RCC 7860 (cell line): ENCODE results near the gene HOXA3.

ENCODE experiments used
- DNase-seq: peaks from one replicate; pipeline ENCODE4 v3.0.0-alpha.2; 2015; ENCODE audit warnings: low spot score
- FAIRE-seq: peaks from 2 replicates; lab custom pipeline; 2012; peaks lifted over from hg19 to GRCh38; lab: Jason Lieb, UNC

The HOXA3 gene

DNA sequence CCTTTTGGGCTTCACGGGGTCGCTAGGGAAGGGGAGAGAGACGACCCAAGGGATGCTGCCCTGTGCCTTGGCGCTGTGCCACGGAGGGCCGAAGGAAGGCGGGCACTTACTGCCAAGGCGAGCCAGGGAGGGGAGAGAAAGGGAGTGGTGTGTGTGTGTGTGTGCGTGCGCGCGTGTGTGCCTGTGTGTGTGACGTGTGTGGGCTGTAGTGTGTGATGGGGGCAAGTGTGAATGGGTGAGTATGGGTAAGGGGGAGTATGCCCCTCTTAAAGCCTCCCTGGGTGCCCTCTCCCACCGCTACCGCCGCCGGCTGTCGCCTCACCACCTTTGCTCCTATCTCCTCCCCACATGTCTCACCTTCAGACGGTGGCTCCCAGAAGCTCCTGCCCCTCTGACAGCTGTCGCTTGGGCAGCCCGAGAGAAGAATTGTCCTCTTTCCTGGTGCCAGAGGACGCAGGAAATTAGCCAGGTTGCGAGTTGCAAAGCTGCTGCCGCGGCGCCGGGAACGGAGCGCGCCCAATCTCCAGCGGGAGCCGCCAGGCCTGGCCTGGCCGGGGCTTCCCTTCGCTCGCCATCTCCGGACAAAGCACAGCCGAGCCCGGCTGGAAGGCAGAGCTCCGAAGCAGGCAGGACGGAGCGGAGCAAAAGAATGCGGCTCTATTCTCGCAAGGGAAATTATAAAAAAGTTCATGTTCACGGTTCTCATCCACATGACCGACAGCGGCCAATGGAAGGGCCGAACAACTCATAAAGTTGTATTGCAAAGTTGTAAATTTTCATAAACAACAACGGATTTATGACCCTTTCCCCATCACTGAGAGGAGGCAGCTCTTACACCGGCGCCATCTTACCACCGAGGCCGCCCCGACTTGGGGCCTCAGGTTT is at the start of gene HOXA3:
Gene HOXA3 (minus strand): TSS at position 653 of the 885 bp plus-strand sequence. CDS start 41,943 bp downstream, outside the sequence.
- no peak for DNase-seq
- no peak for FAIRE-seq

- DNase-seq (no peak), FAIRE-seq (no peak)
Measured at GRCh38 chr7:27201580-27202017, 49.2 kb upstream of the HOXA3 start.

DNA sequence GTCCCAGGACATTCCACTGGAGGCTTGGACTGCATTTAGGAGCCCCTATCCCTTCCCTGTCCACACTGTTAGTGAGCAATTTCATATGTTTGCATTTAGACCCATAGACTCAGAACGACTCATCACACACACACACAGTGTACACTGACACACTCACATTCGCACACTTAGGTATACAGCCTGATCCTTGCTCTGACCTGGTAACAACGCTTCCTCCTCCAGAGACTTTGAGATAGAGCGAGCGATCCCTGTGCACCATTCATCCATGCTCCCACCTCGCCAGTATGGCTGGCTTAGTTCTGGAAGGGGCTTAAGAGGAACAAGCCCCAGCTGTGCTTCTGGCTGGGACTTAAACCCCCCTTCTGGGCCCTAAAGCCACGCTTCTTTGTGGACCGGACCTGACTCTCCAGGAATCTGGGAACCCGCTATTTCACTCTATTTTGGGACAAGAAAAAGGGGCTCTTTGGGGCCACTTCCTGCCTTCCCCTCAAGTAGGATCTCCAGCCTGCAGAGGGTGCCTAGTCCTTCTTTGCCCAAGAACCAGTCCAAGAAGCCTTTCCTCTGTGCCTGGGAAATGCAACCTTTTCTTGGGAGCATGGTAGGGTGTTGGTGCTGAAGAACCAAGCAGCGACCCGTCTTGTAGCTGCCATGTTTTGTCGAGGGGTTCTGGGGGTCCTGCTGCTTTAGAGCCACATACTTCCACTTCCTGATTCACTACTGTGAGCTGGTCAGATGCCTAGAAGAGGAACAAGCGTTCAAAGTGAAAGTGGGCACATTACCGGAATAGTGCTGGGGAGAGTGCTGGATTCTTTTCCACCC is 48.6 kb upstream of the HOXA3 start:
- no peak for FAIRE-seq

GRCh38 chr7:27199849-27200760 is 47.7 kb upstream of the HOXA3 start, which contains the start of gene HOXA13:
Gene HOXA13 (minus strand): TSS chr7:27200091. CDS start chr7:27200077, 14 bp downstream.
- FAIRE-seq, result no peak

More for the DNA sequence above, 48.6 kb upstream of the HOXA3 start:
- DNase-seq, result no peak

DNA sequence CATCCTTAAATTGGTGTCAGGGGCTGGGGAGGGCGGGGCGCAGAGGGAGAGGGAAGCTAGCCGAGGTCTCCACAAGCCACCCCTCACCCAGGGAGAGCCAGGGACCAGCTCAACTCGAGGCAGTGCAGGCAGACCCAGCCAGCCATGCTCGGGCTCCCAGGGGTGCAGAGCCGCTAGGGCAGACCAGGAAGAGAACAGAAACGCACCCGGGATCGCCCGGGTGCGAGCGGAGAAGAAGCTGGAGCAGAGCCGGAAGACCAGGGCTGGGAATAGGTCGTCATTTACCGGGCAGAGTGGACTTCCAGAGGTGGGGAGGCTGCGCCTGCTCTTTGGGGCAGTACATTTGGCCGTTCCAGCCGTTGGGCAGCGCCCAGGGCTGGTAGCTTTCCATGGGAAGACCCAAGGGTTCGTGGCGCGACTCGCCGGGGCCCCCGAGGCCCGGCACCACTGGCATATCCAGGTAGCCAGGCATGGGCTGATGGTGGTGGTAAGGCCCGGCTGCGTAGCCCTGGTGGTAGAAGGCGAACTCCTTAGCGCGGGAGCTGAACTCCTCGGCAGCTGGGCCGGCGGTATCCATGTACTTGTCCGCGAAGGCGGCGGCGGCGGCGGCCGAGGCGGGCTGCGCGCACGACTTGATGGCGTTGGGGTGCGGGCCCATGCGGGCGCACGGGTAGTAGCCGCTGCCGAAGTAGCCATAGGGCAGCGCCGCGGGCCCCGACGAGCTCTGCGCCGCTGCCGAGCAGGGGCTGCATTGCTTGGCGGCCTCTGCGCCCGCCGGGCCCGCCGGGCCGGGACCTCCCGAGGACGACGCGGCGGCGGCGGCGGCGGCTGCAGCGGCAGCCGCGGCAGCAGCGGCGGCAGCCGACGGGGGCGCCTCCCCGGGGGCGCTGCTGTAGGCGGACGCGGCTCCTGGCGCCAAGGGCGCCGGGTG is 46.8 kb upstream of the HOXA3 start:
- DNase-seq, result no peak
- no peak for FAIRE-seq

More at GRCh38 chr7:27199849-27200760, 47.7 kb upstream of the HOXA3 start, which contains the start of gene HOXA13:
- DNase-seq, result no peak

DNA sequence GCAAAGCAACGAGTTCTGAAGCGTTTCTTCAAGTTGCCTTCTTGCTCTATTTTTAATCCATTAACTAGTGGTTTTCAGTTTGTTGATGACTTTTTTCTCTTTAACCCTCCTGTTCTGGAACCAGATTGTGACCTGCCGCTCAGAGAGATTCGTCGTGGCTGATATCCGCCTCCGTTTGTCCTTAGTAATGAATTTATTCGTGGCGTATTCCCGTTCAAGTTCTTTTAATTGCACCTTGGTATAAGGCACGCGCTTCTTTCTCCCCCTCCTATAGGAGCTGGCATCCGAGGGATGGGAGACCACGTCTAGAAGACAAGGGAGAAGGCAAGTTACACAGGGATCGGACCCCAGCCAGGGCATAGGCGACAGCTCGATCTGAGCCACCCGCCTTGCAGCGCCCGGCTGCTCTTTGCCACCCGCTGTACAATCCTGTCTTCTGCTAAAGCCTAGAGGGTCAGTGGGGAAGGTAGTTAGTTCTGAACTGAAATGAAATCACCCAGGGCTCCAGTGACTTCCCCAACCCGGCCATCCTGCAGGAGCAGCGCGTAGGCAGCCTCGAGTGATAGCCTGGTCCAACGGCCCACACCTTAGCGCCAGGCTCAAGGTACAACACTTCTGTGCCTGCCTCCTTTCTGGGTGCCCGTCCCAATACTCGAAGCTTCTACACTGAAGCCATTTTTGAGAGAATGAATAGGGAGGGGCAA is 45.9 kb upstream of the HOXA3 start:
- no peak for DNase-seq
- no peak for FAIRE-seq

GRCh38 chr7:27197137-27198042 is 45.0 kb upstream of the HOXA3 start:
- no peak for FAIRE-seq
- no peak for DNase-seq

GRCh38 chr7:27196287-27196767 is 43.9 kb upstream of the HOXA3 start:
- DNase-seq (peak; percentile 43), FAIRE-seq (peak; percentile 77)

DNA sequence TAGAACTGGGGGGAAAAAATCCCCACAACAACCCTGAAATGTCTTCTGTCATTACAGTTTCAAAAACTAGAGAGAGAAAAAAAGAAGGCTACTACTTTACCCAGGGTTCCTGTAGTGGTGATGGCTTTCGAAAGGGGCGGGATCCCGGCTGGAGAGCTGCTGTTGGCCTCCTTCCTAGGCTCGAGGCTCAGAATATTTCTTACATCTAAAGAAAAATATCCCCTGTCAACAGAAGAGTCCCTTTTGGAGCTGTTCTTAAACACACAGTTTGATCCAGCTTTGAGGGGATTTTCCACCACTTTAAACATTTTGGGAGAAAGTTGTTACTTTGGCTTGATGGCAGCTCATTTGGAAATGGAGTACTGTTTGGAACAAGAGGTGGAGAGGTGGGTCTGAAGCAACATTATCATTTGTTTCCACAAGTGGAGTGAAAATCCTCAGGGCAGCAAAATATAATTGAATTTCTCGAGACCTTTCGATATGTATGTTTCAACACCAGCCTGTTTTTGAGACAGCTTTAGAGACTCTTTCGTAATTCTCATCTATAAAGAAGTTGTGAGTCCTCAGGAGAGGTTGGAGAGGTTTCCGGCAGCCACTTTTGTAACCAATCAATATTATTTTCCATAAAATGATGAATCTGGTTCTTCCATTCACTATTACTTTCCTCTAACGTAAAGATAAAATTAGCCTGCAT is 42.5 kb upstream of the HOXA3 start:
- no peak for DNase-seq

DNA sequence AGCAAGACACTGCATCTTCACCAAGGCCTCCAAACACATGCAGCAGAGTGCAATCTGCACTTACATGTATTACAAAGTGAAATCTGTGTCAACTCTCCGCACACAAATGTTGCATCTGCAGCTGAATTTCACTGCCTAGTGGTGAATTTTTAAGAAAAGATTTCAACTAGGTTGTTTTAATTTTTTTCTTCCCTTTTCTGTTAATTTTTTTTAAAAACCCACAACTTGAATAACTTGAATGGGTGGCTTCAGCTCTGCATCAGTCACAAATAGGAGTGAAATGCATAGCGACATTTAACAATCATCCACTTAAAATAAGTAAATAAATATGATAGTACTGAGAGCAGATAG is 41.6 kb upstream of the HOXA3 start:
- DNase-seq (no peak), FAIRE-seq (no peak)

More for the DNA sequence above, 42.5 kb upstream of the HOXA3 start:
- no peak for FAIRE-seq

- FAIRE-seq, result no peak
Measured at GRCh38 chr7:27193335-27194001, 41.1 kb upstream of the HOXA3 start.

GRCh38 chr7:27192546-27193334 is 40.4 kb upstream of the HOXA3 start:
- FAIRE-seq (no peak), DNase-seq (no peak)

More at GRCh38 chr7:27193335-27194001, 41.1 kb upstream of the HOXA3 start:
- DNase-seq, result no peak

DNA sequence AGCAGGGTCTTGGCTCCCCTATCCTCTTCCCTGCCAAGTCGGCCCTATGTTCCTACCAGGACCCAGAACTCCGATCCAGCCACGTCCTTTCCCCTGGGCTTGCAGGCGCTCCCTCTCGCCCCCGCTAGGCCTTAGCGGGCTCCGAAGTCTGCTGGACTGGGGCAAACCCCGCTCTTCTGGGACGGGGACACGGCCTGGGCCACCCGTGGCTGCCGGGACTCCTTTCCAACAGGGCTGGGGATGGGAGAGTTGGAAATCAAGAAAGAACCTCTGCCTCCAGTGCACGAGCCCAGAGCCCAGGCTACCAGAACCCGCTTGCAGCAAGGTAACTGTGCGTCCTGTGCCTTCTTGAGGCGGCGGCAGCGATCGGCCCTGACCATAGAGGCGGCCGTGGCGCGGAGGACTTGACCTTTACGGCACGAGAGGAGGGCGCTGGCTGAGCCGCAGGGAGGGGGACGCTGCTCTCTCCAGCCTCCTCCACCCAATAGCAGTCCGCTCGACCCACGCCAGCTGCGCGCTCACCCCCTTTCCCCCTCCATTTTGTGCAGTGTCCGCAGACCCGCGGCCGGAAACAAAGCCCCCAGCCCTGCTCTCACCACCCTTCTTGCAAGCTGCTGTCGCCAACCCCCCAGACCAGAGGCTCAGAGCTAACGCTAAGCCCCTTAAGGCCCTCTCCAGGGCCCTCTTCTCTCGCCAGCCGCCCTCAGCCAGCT is 39.6 kb upstream of the HOXA3 start:
- no peak for FAIRE-seq
- no peak for DNase-seq

- DNase-seq (no peak), FAIRE-seq (no peak)
Measured at GRCh38 chr7:27191161-27191731, 38.9 kb upstream of the HOXA3 start.
